IPS-18a (cell line): ENCODE data around the gene GLS2.
A peak's percentile ranks its signal among the peaks of the same experiment; 100 is the strongest.
"Not testable (repeated sequence)": the region's sequence is repeated elsewhere in the genome, so short reads cannot be mapped to it uniquely, and the experiment has no call there.

Experiments
- H3K27ac ChIP-seq: one replicate; pipeline ENCODE4 v1.5.1; 2013; ENCODE audit warnings: low read length
- H3K27me3 ChIP-seq: one replicate; pipeline ENCODE4 v1.6.1; 2013; ENCODE audit warnings: mild to moderate bottlenecking, low read length; ENCODE audit not compliant: control insufficient read depth, insufficient read depth
- H3K36me3 ChIP-seq: one replicate; pipeline ENCODE4 v1.6.1; 2013; ENCODE audit warnings: low read depth, low read length; ENCODE audit not compliant: control insufficient read depth
- H3K4me1 ChIP-seq: one replicate; pipeline ENCODE4 v1.6.1; 2013; ENCODE audit warnings: low read depth, low read length; ENCODE audit not compliant: control insufficient read depth
- H3K4me3 ChIP-seq: one replicate; pipeline ENCODE4 v1.5.1; 2013; ENCODE audit warnings: low read length
- H3K9ac ChIP-seq: one replicate; pipeline ENCODE4 v1.6.1; 2013; ENCODE audit warnings: mild to moderate bottlenecking, low read length, moderate library complexity
- H3K9me3 ChIP-seq: one replicate; pipeline ENCODE4 v1.6.1; 2013; ENCODE audit warnings: low read depth, low read length; ENCODE audit not compliant: control insufficient read depth

Gene GLS2

GRCh38 chr12:56461235-56462159 is 26.5 kb downstream of the GLS2 start:
- H3K27ac ChIP-seq: no peak overlapping the region

GRCh38 chr12:56457817-56458216 is 30.1 kb downstream of the GLS2 start:
- H3K4me1 ChIP-seq: peaks cover 3% of the 10 kb centered on the region
- no peak overlapping the region for H3K27ac ChIP-seq
- H3K27me3 ChIP-seq: no peaks in the 10 kb centered on the region
- H3K9ac ChIP-seq: no peak overlapping the region
- no peaks in the 10 kb centered on the region for H3K9me3 ChIP-seq
- no peaks in the 10 kb centered on the region for H3K36me3 ChIP-seq
- no peak overlapping the region for H3K4me3 ChIP-seq

More at GRCh38 chr12:56461235-56462159, 26.5 kb downstream of the GLS2 start:
- Histone ChIP-seq H3K9ac (no peak overlapping the region), H3K36me3 (no peaks in the 10 kb centered on the region), H3K9me3 (no peaks in the 10 kb centered on the region), H3K4me1 (peaks cover 18% of the 10 kb centered on the region), H3K27me3 (no peaks in the 10 kb centered on the region), H3K4me3 (no peak overlapping the region)

GRCh38 chr12:56454557-56454956 is 33.4 kb downstream of the GLS2 start, which contains the start of gene MIP:
TSS of gene MIP (minus strand) at chr12:56454657. CDS start at chr12:56454613, 44 bp downstream.
- H3K36me3 ChIP-seq: no peaks in the 10 kb centered on the region
- H3K4me1 ChIP-seq: no peaks in the 10 kb centered on the region
- H3K9ac ChIP-seq: no peak within 1 kb of the TSS
- H3K27me3 ChIP-seq: no peaks in the 10 kb centered on the region
- no peak within 1 kb of the TSS for H3K4me3 ChIP-seq
- H3K27ac ChIP-seq: no peak within 1 kb of the TSS
- H3K9me3 ChIP-seq: no peaks in the 10 kb centered on the region

GRCh38 chr12:56451147-56451546 is 36.8 kb downstream of the GLS2 start:
- no peaks in the 10 kb centered on the region for H3K27me3 ChIP-seq
- H3K27ac ChIP-seq: no peak overlapping the region
- H3K9me3 ChIP-seq: no peaks in the 10 kb centered on the region
- H3K4me3 ChIP-seq: no peak overlapping the region
- no peak overlapping the region for H3K9ac ChIP-seq
- H3K36me3 ChIP-seq: no peaks in the 10 kb centered on the region
- H3K4me1 ChIP-seq: no peaks in the 10 kb centered on the region

- Histone ChIP-seq H3K9me3 (no peaks in the 10 kb centered on the region), H3K4me3 (no peak overlapping the region), H3K27me3 (no peaks in the 10 kb centered on the region), H3K9ac (no peak overlapping the region), H3K27ac (no peak overlapping the region), H3K4me1 (no peaks in the 10 kb centered on the region), H3K36me3 (no peaks in the 10 kb centered on the region)
Observed at GRCh38 chr12:56450241-56450640, 37.7 kb downstream of the GLS2 start.

GRCh38 chr12:56449622-56449984 is 38.4 kb downstream of the GLS2 start:
- no peaks in the 10 kb centered on the region for H3K27me3 ChIP-seq
- H3K4me1 ChIP-seq: no peaks in the 10 kb centered on the region
- H3K27ac ChIP-seq: peak overlapping the region; percentile 74
- no peaks in the 10 kb centered on the region for H3K36me3 ChIP-seq
- H3K4me3 ChIP-seq: peak overlapping the region; percentile 95
- H3K9me3 ChIP-seq: no peaks in the 10 kb centered on the region
- H3K9ac ChIP-seq: peak overlapping the region; percentile 93

GRCh38 chr12:56448860-56449621 is 38.9 kb downstream of the GLS2 start, which contains the start of gene TIMELESS:
TSS of gene TIMELESS (minus strand) at chr12:56449426. CDS start at chr12:56434170, 15,256 bp downstream.
- no peaks in the 10 kb centered on the region for H3K36me3 ChIP-seq
- no peaks in the 10 kb centered on the region for H3K9me3 ChIP-seq
- no peaks in the 10 kb centered on the region for H3K27me3 ChIP-seq
- peak within 1 kb of the TSS; percentile 95 for H3K4me3 ChIP-seq
- peak within 1 kb of the TSS; percentile 93 for H3K9ac ChIP-seq
- H3K4me1 ChIP-seq: no peaks in the 10 kb centered on the region
- H3K27ac ChIP-seq: peak within 1 kb of the TSS; percentile 74

GRCh38 chr12:56443208-56443607 is 44.8 kb downstream of the GLS2 start:
- H3K4me3 ChIP-seq, H3K27me3 ChIP-seq, H3K4me1 ChIP-seq, H3K36me3 ChIP-seq, H3K27ac ChIP-seq, H3K9ac ChIP-seq, H3K9me3 ChIP-seq: not testable (repeated sequence)

- H3K36me3 ChIP-seq: peaks cover 4% of the 10 kb centered on the region
- H3K4me3 ChIP-seq: no peak overlapping the region
- no peak overlapping the region for H3K27ac ChIP-seq
- H3K9me3 ChIP-seq: peaks cover 3% of the 10 kb centered on the region
- H3K9ac ChIP-seq: no peak overlapping the region
- no peaks in the 10 kb centered on the region for H3K4me1 ChIP-seq
- no peaks in the 10 kb centered on the region for H3K27me3 ChIP-seq
Observed at GRCh38 chr12:56437430-56438176, 50.4 kb downstream of the GLS2 start.

- H3K27ac ChIP-seq: no peak overlapping the region
- no peaks in the 10 kb centered on the region for H3K4me1 ChIP-seq
- no peak overlapping the region for H3K9ac ChIP-seq
- H3K27me3 ChIP-seq: no peaks in the 10 kb centered on the region
- no peaks in the 10 kb centered on the region for H3K9me3 ChIP-seq
- no peak overlapping the region for H3K4me3 ChIP-seq
- peaks cover 28% of the 10 kb centered on the region for H3K36me3 ChIP-seq
Observed at GRCh38 chr12:56434828-56435227, 53.1 kb downstream of the GLS2 start.

GRCh38 chr12:56431850-56432249 is 56.1 kb downstream of the GLS2 start:
- no peaks in the 10 kb centered on the region for H3K9me3 ChIP-seq
- no peak overlapping the region for H3K9ac ChIP-seq
- H3K27me3 ChIP-seq: no peaks in the 10 kb centered on the region
- H3K4me1 ChIP-seq: no peaks in the 10 kb centered on the region
- H3K36me3 ChIP-seq: peaks cover 52% of the 10 kb centered on the region
- H3K27ac ChIP-seq: no peak overlapping the region
- H3K4me3 ChIP-seq: no peak overlapping the region
